WTC11 (cell line): ENCODE results near the gene CFAP99. TPM values are rescaled to one million over a fixed set of nuclear protein-coding genes. Genes with fewer than 3 reads are reported as not detected.

Source experiments
- ATAC-seq: fragments of 200-7000 bp; cut with Tn5 transposase; 2 replicates; pipeline ENCODE4 v1.10.0; 2021; ENCODE audit warnings: mild to moderate bottlenecking, moderate library complexity
- CTCF ChIA-PET: fragments of 300-600 bp; sonication (Branson Sonifier 250); formaldehyde crosslinking; loops from one replicate; lab custom pipeline; 2021; ENCODE audit warnings: antibody characterized with exemption; lab: Charles Lee
- POLR2A ChIA-PET: fragments of 350-600 bp; sonication (Branson Sonifier 250); formaldehyde crosslinking; loops from one replicate; lab custom pipeline; 2021; ENCODE audit warnings: antibody characterized with exemption; lab: Charles Lee
- DNase-seq: peaks from one replicate; pipeline ENCODE4 v3.0.0; 2021; ENCODE audit warnings: low spot score
- H3K27ac Mint-ChIP-seq: 2 replicates; pipeline ENCODE4 v1.8.0; 2021; ENCODE audit warnings: mixed read lengths
- H3K27me3 Mint-ChIP-seq: 2 replicates; pipeline ENCODE4 v1.8.0; 2021; ENCODE audit warnings: low read depth, mild to moderate bottlenecking, moderate library complexity, mixed read lengths
- H3K36me3 Mint-ChIP-seq: 2 replicates; pipeline ENCODE4 v1.8.0; 2021; ENCODE audit warnings: mixed read lengths
- H3K4me1 Mint-ChIP-seq: 2 replicates; pipeline ENCODE4 v1.8.0; 2022; ENCODE audit warnings: mixed read lengths
- H3K4me3 Mint-ChIP-seq: 2 replicates; pipeline ENCODE4 v1.8.0; 2021; ENCODE audit warnings: mild to moderate bottlenecking, moderate library complexity, mixed read lengths
- H3K9me3 Mint-ChIP-seq: 2 replicates; pipeline ENCODE4 v1.8.0; 2021; ENCODE audit warnings: mixed read lengths
- AFF4 ChIP-seq: sonication (generic); formaldehyde crosslinking; IDR thresholded peaks from 2 replicates; pipeline ENCODE4 v1.8.1; 2023; ENCODE audit warnings: mild to moderate bottlenecking, missing genetic modification reagents, borderline replicate concordance
- ARID4B ChIP-seq: sonication (generic); formaldehyde crosslinking; IDR thresholded peaks from 2 replicates; pipeline ENCODE4 v1.8.0; 2023; ENCODE audit warnings: missing genetic modification reagents, mild to moderate bottlenecking, borderline replicate concordance
- ATF3 ChIP-seq: sonication (generic); formaldehyde crosslinking; conservative IDR thresholded peaks from 2 replicates; pipeline ENCODE4 v1.8.1; 2022; ENCODE audit warnings: mild to moderate bottlenecking, missing genetic modification reagents
- ETV6 ChIP-seq: sonication (generic); formaldehyde crosslinking; IDR thresholded peaks from 2 replicates; pipeline ENCODE4 v1.8.1; 2022; ENCODE audit warnings: mild to moderate bottlenecking, missing genetic modification reagents
- FOXJ3 ChIP-seq: sonication (generic); formaldehyde crosslinking; IDR thresholded peaks from 2 replicates; pipeline ENCODE4 v1.9.0; 2021; ENCODE audit warnings: missing genetic modification reagents, mild to moderate bottlenecking, borderline replicate concordance
- GRHL2 ChIP-seq: fragments of 250-450 bp; sonication (Bioruptor Pico); IDR thresholded peaks from 2 replicates; pipeline ENCODE4 v1.8.0; 2022; ENCODE audit warnings: mild to moderate bottlenecking, moderate library complexity; ENCODE audit not compliant: insufficient replicate concordance, severe bottlenecking
- NFE2L1 ChIP-seq: sonication (generic); formaldehyde crosslinking; IDR thresholded peaks from 2 replicates; pipeline ENCODE4 v1.8.1; 2023; ENCODE audit warnings: missing genetic modification reagents
- NR2C2 ChIP-seq: sonication (generic); formaldehyde crosslinking; IDR thresholded peaks from 2 replicates; pipeline ENCODE4 v1.8.0; 2022; ENCODE audit warnings: mild to moderate bottlenecking, missing genetic modification reagents
- PRDM15 ChIP-seq: sonication (generic); formaldehyde crosslinking; IDR thresholded peaks from 2 replicates; pipeline ENCODE4 v1.8.0; 2022; ENCODE audit warnings: missing genetic modification reagents
- PREB ChIP-seq: sonication (generic); formaldehyde crosslinking; IDR thresholded peaks from 2 replicates; pipeline ENCODE4 v1.8.1; 2022; ENCODE audit warnings: mild to moderate bottlenecking, missing genetic modification reagents, moderate library complexity, borderline replicate concordance
- RELA ChIP-seq: sonication (generic); formaldehyde crosslinking; IDR thresholded peaks from 2 replicates; pipeline ENCODE4 v1.8.1; 2022; ENCODE audit warnings: missing genetic modification reagents, mild to moderate bottlenecking, borderline replicate concordance
- SMAD3 ChIP-seq: sonication (generic); formaldehyde crosslinking; IDR thresholded peaks from 2 replicates; pipeline ENCODE4 v1.8.0; 2022; ENCODE audit warnings: missing genetic modification reagents, mild to moderate bottlenecking, borderline replicate concordance
- TCF7 ChIP-seq: sonication (generic); formaldehyde crosslinking; IDR thresholded peaks from 2 replicates; pipeline ENCODE4 v1.8.0; 2022; ENCODE audit warnings: mild to moderate bottlenecking, low read depth, missing genetic modification reagents, moderate library complexity
- TEAD1 ChIP-seq: sonication (generic); formaldehyde crosslinking; IDR thresholded peaks from 2 replicates; pipeline ENCODE4 v1.8.0; 2022; ENCODE audit warnings: mild to moderate bottlenecking, missing genetic modification reagents
- ZBTB43 ChIP-seq: sonication (generic); formaldehyde crosslinking; IDR thresholded peaks from 2 replicates; pipeline ENCODE4 v1.8.1; 2023; ENCODE audit warnings: mild to moderate bottlenecking, missing genetic modification reagents
- ZMAT4 ChIP-seq: fragments of 250-450 bp; sonication (Bioruptor Pico); IDR thresholded peaks from 2 replicates; pipeline ENCODE4 v1.9.0; 2021; ENCODE audit warnings: mild to moderate bottlenecking
- ZNF138 ChIP-seq: sonication (generic); formaldehyde crosslinking; conservative IDR thresholded peaks from 2 replicates; pipeline ENCODE4 v1.8.1; 2022; ENCODE audit warnings: mild to moderate bottlenecking, moderate library complexity, missing genetic modification reagents
- ZNF281 ChIP-seq: sonication (generic); formaldehyde crosslinking; IDR thresholded peaks from 2 replicates; pipeline ENCODE4 v1.8.0; 2023; ENCODE audit warnings: mild to moderate bottlenecking, missing genetic modification reagents
- ZNF317 ChIP-seq: sonication (generic); formaldehyde crosslinking; IDR thresholded peaks from 2 replicates; pipeline ENCODE4 v1.8.1; 2023; ENCODE audit warnings: low read depth, mild to moderate bottlenecking, moderate library complexity, missing genetic modification reagents, borderline replicate concordance
- total RNA-seq: library from RNA; stranded (reverse); gene quantifications from 3 replicates; pipeline ENCODE4 v1.2.3, GENCODE V29; 2021

Gene CFAP99
- total RNA-seq, 1 experiment from 2014 or later: not detected

- ATAC-seq: no peak
- DNase-seq: no peak
- no peaks in the 10 kb centered on the region for H3K27me3 Mint-ChIP-seq
- H3K9me3 Mint-ChIP-seq: no peaks in the 10 kb centered on the region
- TF ChIP-seq ATF3 (CRISPR knock-in tag): no peak
- TF ChIP-seq PRDM15 (CRISPR knock-in tag): no peak
- no peak for TF ChIP-seq RELA (CRISPR knock-in tag)
- no peak for TF ChIP-seq PREB (CRISPR knock-in tag)
- TF ChIP-seq ZBTB43: no peak
- TF ChIP-seq ZNF281 (CRISPR knock-in tag): no peak
- TF ChIP-seq SMAD3 (CRISPR knock-in tag): no peak
- no peak for TF ChIP-seq ZMAT4 (CRISPR knock-in tag)
- TF ChIP-seq TCF7 (CRISPR knock-in tag): no peak
- TF ChIP-seq GRHL2 (CRISPR knock-in tag): no peak
- no peak for TF ChIP-seq NR2C2 (CRISPR knock-in tag)
- TF ChIP-seq NFE2L1 (CRISPR knock-in tag): no peak
- no peak for TF ChIP-seq FOXJ3 (CRISPR knock-in tag)
- TF ChIP-seq ZNF317 (CRISPR knock-in tag): no peak
- TF ChIP-seq ZNF138 (CRISPR knock-in tag): no peak
- no peak for TF ChIP-seq AFF4 (CRISPR knock-in tag)
- TF ChIP-seq ETV6 (CRISPR knock-in tag): no peak
- TF ChIP-seq ARID4B: no peak
- no peak for TF ChIP-seq TEAD1
- POLR2A ChIA-PET: no interaction called here
- H3K4me1 Mint-ChIP-seq: no peaks in the 10 kb centered on the region
- CTCF ChIA-PET: interaction anchor here (2.9 kb wide), 1 partner anchor 9 kb away, joined by 26 read pairs; no protein-coding TSS in a partner anchor
- no peak overlapping the region for H3K4me3 Mint-ChIP-seq
- no peaks in the 10 kb centered on the region for H3K36me3 Mint-ChIP-seq
- H3K27ac Mint-ChIP-seq: no peak overlapping the region
Measured at GRCh38 chr4:2451036-2451520, 32.3 kb downstream of the CFAP99 start.
